Ureter (tissue), 1 donor: Measurements from ENCODE around the gene SDCCAG8. TPM values are rescaled to one million over a fixed set of nuclear protein-coding genes. Genes with fewer than 3 reads are reported as not detected.
"Not testable (repeated sequence)": the region's sequence is repeated elsewhere in the genome, so short reads cannot be mapped to it uniquely, and the experiment has no call there.

Experiments used
- DNase-seq: peaks from one replicate; pipeline ENCODE4 v3.0.0-alpha.2; 2020; ENCODE audit warnings: low spot score
- total RNA-seq: library from RNA; stranded (reverse); gene quantifications from one replicate; pipeline ENCODE4 v1.2.4, GENCODE V29; 2023
- donor health status: DM: yes; HTN: yes; CAD: no.

Gene SDCCAG8
- total RNA-seq, 1 donor from 2014 or later = 54.1 TPM

- no peak for DNase-seq
Measured at GRCh38 chr1:243332440-243332839, 76.6 kb downstream of the SDCCAG8 start.

GRCh38 chr1:243335292-243335691 is 79.5 kb downstream of the SDCCAG8 start:
- DNase-seq = no peak

DNA sequence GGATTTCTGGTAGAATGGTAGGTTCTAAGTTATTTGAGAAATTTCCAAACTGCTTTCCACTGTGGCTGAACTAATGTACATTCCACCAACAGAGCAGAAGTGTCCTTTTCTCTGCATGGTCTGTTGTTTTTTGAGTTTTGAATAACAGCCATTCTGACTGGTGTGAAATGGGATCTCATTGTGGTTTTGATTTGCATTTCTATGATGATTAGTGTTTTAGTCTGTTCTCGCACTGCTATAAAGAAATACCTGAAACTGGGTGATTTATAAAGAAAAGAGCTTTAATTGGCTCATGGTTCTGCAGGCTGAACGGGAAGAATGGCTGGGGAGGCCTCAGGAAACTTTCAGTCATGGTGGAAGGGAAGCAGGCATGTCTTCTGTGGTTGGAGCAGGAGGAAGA is 80.3 kb downstream of the SDCCAG8 start:
- no peak for DNase-seq

GRCh38 chr1:243338848-243339247 is 83.0 kb downstream of the SDCCAG8 start:
- not testable (repeated sequence) for DNase-seq

DNA sequence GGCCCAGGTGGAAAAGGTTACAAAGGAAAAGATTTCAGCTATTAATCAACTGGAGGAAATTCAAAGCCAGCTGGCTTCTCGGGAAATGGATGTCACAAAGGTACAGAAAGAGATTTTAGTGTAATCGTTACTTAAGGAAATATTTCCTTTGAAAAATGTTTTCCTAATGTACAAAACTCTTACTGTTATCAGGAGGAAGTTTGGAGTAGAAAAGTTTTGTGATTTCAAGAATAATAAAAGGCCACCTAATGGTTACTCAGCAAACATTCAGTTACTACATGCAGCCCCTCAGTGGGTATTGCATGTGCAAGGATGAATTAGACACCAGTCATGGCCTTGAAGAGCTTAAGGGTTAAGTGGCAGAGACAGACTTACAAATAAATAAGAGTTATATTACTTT is 85.2 kb downstream of the SDCCAG8 start:
- DNase-seq = no peak

- no peak for DNase-seq
Measured at GRCh38 chr1:243343970-243344937, 88.4 kb downstream of the SDCCAG8 start.

- DNase-seq = no peak
Measured at GRCh38 chr1:243345205-243345604, 89.4 kb downstream of the SDCCAG8 start.

DNA sequence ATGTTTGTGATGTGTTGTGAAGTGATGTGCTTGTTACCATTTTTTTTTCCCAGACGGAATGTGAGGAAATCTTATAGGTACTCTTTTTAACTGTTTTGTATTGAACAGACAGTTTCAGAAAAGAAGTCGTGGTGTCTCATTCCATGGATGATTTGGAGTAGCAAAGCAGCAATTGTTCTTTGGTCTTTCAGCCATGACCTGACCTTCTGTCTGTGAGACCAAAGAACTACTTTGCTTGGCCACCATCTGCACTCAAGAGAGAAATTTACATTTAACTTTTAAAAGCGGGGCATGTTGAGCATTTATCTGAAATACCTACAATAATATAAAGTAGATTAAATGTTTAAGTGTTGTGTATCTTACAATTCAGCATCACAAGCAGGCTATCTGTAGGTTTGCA is 90.2 kb downstream of the SDCCAG8 start:
- no peak for DNase-seq

DNA sequence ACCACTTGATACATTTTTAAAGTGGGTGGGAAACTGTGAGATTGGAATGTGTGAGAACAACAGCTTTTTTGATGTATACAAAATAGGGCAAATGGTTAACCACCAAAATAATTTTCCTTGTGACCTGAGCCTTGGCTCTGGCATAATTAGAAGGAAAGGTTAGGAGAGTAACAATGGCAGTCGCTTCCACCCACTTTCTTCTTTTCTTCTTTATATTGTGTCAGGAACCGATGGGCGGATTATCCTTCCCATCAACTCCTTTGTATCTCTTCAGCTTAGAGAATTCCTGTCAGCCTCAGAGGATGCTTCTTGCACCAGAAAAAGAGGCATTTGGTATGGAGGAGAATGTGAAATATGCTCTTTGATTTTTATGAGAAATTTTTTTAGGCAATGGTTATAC is 90.6 kb downstream of the SDCCAG8 start:
- DNase-seq = no peak

GRCh38 chr1:243348331-243348730 is 92.5 kb downstream of the SDCCAG8 start:
- DNase-seq = no peak

DNA sequence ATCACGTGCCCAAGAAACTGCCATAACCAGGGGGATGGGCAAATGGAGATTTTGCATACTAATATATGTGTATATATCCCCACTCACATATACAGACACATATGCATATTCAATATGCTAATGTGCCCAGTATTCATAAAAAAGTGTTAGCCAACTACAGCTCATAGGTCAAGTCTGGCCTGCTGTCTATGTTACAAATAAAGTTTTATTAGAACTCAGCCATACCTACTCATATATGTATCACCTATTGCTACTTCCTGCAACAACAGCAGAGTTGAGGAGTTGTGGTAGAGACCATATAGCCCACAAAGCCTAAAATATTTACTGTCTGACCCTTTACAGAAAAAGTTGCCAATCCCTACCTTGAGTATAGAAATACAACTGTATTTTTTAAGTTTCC is 93.3 kb downstream of the SDCCAG8 start:
- no peak for DNase-seq

DNA sequence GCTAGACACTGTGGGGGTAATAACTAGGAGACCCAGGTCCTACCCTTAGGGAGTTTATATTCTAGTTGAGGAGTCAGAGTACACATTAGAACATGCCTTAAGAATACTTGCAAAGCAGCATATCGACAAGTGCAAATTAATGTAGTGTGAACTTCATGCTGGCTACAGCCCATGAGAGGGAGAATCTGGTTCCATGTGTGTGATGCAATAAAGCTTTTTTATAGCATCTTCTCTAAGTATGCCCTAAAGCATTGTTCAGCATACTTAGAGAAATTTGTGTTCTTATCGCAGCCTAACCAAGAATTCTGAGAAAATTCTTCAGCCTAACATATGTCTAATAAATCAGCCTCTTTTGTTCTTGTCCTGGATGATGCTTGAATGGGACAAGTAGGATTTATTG is 95.5 kb downstream of the SDCCAG8 start:
- no peak for DNase-seq

GRCh38 chr1:243354511-243355153 is 98.8 kb downstream of the SDCCAG8 start:
- DNase-seq = no peak

DNA sequence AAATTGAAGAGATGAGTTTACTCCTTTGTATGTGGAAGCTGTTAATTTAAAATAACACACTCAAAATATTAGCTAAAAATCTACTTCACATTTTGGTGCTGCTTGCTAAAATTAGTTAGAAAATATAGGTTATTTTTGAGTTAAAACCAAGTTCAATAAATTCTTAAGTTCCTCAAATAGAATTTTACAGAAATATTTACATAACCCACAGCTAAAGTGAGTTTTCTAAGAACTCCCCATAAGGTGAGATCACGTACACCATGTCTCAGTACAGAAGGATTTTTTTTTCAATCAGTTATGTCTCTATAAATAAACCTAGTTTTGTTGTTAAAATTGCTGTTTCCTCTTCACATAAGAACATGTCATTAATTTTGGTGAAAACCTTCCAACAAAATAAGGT is 108.0 kb downstream of the SDCCAG8 start:
- no peak for DNase-seq

GRCh38 chr1:243364330-243364729 is 108.5 kb downstream of the SDCCAG8 start:
- DNase-seq = no peak

- DNase-seq = no peak
Measured at GRCh38 chr1:243364866-243365265, 109.0 kb downstream of the SDCCAG8 start.

DNA sequence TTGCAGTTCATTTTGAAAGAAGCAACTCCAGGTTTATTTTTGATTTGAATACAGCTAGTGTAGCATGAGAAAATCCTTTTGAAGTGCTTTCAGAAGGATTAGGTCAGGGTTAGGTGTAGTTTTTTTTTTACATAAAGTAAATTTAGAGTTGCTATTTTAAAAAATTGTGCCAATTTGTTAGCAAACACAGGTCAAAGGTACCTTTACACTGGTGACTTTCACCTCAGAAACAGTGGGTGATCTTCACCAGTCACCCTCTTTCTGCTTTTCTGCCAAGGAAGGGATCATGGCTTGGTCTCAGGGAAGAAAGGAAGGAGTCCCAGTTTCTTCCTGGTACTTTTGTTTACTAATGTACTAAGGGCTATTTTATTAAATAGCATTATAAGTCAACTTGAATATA is 111.5 kb downstream of the SDCCAG8 start:
- no peak for DNase-seq

DNA sequence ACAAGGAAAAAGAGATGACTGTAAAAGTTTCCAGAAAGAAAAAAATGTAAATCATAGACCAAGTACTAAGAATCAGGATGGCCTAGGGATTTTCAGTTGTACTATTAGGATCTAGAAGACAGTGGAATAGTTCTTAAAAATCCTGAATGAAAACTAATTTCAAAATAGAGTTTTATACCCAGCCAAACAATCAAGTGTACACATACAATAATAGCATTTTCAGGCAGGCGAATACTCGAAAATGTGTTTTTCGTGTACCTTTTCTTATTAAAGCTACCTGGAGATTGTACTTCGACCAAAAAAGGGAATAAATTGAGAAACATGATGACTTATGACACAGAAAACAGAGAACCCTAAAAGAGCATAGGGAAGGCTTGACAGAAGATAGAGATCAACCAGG is 118.6 kb downstream of the SDCCAG8 start:
- no peak for DNase-seq

- DNase-seq = no peak
Measured at GRCh38 chr1:243375596-243375995, 119.8 kb downstream of the SDCCAG8 start.

GRCh38 chr1:243378669-243379068 is 122.8 kb downstream of the SDCCAG8 start:
- DNase-seq = no peak

GRCh38 chr1:243379208-243379607 is 123.4 kb downstream of the SDCCAG8 start:
- DNase-seq = no peak

GRCh38 chr1:243379706-243380105 is 123.9 kb downstream of the SDCCAG8 start:
- DNase-seq = no peak

DNA sequence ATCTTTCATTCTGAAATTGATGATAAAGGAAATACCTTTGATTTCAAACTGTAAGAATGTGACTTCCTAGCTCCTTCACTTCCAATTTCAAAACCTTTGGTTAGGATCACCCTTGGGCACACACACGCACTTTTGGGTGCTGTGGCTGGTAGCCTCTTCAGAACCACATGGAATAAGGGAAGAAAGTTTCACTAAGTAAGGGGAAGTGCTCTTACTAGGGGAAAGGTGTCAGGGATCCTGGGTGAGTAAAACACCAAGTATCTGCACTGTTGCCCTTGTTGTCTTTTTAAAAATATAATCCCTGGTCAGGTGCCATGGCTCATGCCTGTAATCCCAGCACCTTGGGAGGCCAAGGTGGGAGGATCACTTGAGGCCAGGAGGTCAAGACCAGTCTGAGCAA is 132.4 kb downstream of the SDCCAG8 start:
- DNase-seq = no peak
